GM12872 (cell line): ENCODE results near the gene AP4B1.

ENCODE experiments used
- TF ChIP-seq, protein P1 (sequence below): IDR thresholded peaks from 3 replicates; pipeline ENCODE4 v1.5.1; 2011; ENCODE audit warnings: low read depth, mild to moderate bottlenecking, low read length, moderate library complexity; ENCODE audit not compliant: insufficient read depth

The AP4B1 gene

DNA sequence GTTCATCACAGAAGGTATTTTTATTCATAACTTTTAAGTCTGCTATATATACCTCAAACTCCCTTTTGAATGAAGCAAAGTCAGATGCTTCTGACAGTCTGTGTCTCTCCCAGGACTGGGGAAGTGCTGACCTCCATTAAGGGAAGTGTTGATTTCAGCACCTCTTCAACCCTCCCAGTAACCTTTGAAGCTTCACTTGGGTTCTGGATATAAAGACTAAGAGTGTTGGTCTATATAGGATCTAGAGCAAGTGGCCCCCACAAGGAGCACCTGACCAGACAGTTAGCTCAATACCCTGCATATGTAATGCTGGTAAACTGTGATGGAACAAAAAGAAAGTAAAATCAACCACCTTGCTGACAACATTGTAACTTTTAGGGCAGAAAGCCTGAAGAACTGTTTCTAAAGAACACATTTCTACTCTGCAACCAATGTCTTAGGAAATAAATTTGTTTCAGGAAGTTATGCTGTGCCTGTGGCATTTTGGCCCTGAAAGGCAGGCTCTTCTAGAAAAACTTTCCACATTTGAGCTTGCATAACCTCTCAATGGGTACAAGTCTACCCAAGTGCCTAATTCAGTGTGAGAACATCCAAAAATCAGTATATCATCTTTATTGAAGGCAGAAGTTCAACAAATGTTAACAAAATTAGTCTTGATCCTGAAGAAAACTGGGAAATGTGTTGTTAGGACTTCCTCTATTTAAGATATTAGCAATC, 32.2 kb downstream of the AP4B1 start:
- TF ChIP-seq, protein P1, sequence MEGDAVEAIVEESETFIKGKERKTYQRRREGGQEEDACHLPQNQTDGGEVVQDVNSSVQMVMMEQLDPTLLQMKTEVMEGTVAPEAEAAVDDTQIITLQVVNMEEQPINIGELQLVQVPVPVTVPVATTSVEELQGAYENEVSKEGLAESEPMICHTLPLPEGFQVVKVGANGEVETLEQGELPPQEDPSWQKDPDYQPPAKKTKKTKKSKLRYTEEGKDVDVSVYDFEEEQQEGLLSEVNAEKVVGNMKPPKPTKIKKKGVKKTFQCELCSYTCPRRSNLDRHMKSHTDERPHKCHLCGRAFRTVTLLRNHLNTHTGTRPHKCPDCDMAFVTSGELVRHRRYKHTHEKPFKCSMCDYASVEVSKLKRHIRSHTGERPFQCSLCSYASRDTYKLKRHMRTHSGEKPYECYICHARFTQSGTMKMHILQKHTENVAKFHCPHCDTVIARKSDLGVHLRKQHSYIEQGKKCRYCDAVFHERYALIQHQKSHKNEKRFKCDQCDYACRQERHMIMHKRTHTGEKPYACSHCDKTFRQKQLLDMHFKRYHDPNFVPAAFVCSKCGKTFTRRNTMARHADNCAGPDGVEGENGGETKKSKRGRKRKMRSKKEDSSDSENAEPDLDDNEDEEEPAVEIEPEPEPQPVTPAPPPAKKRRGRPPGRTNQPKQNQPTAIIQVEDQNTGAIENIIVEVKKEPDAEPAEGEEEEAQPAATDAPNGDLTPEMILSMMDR: no peak

DNA sequence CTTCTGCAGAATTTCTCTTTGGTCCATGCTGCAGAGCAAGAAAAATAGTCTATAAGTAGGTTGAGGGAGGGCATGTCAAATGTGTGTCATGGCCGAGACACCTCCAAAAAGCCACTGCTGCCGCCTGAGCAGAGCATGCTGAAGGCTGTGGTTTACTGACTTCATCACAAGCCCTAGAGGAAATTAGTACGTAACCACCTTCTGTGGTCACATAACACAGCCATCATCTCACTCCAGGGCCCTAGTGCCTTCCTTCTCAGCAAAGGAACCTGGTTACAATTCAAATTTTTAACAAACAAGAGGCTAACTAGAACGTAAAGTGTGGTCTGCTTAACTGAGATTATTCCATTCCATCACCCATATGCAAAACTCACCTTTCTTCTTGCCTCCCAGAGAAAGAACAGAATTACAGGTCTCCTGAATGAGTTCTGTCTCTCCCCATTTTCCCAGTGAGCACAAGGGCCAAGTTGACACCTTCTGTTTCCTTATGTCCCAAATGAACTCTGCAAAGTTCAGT, 32.9 kb downstream of the AP4B1 start, which contains the start of gene PTPN22:
Gene PTPN22 (minus strand): TSS at position 116 of the 517 bp plus-strand sequence.
- TF ChIP-seq, protein P1: no peak

DNA sequence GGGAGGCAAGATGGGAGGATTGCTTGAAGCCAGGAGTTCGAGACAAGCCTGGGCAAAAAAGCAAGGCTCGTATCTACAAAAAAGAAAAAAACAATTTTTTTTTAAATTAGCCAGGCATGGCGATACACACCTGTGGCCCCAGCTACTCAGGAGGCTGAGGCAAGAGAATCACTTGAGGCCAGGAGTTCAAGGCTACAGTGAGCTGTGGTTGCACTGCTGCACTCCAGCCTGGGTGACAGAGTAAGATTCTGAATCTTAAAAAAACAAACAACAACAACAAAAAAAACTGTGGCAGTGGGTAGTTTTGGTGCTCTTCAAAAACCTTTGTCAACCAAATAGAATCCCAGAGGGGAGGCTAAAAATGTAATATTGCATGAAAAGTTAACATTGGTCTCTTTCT, 33.8 kb downstream of the AP4B1 start:
- TF ChIP-seq, protein P1: no peak

DNA sequence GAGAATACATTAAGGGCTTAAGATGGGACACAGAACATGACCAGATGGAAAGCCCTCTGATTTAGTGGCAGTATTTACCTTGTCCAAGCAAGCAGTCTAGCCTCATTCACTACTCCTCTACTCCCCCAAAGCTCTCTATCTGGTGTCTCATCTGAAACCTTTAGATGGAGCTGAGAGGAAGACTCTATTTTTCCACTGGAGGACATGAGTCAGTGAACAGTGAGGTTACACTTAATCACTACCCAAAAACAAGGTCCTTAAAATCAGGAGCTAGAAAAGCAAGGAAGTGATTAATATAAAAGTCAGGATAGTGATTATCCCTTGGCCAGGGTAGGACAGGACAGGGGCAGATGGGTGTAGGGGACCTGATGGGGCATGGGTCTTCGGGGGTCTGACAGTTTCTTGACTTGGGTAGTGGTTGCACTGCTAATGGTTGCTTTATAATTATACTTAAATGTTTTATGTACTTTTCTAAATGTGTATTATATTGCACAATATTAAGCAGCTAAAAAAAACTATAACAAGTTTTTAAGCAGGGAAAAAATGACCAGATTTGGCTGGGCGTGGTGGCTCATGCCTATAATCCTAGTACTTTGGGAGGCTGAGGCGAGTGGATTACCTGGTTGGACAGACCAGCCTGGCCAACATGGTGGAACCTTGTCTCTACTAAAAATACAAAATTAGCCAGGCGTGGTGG, 36.1 kb downstream of the AP4B1 start:
- TF ChIP-seq, protein P1: no peak

DNA sequence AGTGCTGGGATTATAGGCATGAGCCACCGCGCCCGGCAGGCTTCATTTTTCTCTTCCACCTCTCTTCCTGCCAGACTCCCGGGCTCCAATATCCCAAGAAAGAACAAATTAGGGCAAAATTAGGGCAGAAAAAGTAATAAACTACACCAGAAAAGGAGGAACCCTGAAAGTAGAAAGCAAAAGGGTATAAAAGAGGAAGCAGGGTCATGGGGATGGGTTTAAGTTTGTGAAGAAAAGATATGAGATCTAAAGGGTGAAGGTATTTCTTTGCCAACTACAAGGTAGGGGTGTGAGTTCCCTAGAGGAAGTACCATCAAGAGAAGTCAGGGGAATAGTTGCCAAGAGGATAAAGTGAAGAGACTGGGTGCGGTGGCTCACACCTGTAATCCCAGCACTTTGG, 43.0 kb downstream of the AP4B1 start:
- TF ChIP-seq, protein P1: no peak

DNA sequence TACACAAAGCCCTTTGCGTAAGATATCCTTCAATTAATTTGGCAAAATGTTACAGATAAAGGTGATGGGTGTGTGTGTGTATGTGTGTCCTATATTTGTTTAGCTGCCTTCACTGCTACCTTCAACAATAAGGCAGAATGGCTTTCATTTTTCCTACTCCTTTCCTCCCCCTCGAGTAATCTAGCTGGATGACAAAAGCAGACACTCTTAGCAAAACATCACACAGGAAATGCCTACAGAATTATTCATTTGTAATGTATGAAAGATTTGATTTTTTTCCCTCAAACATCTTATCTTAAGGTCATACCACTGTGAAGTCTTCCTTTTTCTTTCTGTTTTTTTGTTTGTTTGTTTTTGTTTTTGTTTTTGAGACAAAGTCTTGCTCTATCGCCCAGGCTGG, 43.7 kb downstream of the AP4B1 start:
- TF ChIP-seq, protein P1: no peak

DNA sequence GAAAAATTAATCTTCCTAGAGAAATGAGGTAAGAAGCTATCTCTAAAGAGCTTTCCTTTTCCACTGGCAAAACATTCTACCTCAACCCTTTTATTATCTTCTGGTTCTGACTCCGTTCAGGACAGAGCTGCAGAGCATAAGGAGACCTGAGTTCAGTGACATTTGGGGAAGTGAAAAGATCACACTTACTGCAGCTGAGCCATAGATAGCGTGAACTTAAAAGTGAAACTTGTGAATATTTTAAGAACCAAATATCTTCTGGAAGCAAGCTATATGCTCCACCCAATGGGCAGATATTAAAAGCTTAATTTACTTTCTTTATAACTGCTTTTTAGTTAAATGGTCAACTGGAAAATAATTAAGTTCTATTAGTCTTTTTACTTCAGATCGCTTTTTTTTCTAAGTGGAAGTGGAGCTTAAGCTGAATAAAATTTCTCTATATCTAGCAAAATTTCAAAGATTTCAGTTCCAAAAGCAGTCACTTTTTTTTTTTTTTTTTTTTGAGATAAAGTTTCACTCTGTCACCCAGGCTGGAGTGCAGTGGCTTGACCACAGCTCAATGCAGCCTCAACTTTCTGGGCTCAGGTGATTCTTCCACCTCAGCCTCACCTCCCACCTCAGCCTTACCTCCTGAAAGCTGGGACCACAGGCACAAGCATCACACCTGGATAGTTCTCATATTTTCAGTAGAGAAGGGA, 45.0 kb downstream of the AP4B1 start:
- TF ChIP-seq, protein P1: no peak
